Stimulated activated CD8-positive, alpha-beta memory T cell treated with anti-CD3 and anti-CD28 coated beads, Interleukin-12 subunit alpha, Interleukin-12 subunit beta, amount 100 ng/mL, for 1 hour (primary cell): ENCODE measurements around the gene MAP3K4.
"Not testable (repeated sequence)": the region's sequence is repeated elsewhere in the genome, so short reads cannot be mapped to it uniquely, and the experiment has no call there.

ENCODE experiments used
- DNase-seq: peaks from one replicate; pipeline ENCODE4 v3.0.0-alpha.2; 2020; ENCODE audit warnings: low read depth

MAP3K4 gene

GRCh38 chr6:161088676-161089328 lies 97.2 kb downstream of the MAP3K4 start:
- no peak for DNase-seq

DNA sequence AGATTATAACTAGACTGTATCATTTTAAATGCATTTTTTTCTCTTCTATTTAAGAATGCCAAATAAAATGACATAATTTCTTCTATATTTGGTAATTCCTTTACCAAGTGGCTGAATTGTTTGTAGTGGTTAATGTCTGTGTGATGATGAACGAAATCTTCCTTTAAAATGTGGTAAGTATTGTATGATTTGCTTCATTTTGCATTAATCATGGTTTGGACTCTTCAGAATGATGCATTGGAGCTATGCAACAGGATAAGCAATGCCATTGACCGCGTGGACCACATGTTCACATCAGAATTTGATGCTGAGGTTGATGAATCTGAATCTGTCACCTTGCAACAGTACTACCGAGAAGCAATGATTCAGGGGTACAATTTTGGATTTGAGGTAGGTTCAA lies 99.6 kb downstream of the MAP3K4 start:
- no peak for DNase-seq

DNA sequence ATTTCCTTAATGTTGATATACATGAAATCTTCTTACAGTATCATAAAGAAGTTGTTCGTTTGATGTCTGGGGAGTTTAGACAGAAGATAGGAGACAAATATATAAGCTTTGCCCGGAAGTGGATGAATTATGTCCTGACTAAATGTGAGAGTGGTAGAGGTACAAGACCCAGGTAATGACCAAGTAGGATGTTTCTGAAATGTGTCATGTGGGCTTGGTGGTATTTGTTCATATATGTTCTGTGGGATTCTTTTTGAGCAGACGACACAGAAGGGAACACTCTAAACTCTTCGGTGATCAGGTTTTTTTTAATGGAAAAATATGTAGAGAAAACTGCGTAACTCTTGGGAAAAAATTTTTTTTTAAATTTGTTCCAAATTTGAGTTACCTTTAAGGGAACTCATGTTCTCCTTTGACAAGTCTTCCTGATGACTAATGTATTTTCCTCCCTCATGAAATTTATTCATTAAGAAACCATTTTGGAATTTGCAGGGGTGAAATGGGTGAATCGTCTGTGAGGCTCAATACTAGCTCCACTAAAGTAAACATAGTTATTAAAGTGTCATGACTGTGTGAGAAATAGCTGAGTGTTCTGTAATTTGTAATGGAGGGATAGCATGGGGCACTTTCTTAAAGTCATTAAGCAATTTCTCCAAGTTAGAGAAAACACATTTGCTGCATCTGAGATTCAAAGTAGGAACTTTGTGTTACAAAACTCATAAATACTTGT lies 100.6 kb downstream of the MAP3K4 start:
- DNase-seq, result no peak

DNA sequence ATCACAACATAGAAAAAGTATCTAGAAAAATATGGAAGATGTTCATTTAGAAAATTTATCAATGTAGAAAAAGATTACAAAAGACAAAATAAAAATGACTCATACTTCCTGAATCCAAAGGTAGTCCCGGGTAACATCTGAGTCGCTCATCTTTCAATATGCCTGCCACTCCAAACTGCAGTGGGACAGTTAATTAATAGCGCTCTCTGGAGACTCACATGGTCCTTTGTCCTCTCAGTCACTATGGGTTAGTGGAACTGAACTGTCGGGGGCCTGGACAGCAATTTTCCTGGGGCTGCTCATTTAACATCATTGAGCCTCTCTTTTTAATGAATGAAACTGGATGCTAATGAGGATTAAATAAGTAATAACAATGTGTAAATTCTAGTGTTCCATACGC lies 103.4 kb downstream of the MAP3K4 start:
- no peak for DNase-seq

GRCh38 chr6:161095916-161096315 lies 104.3 kb downstream of the MAP3K4 start:
- no peak for DNase-seq

- no peak for DNase-seq
Observed at GRCh38 chr6:161100072-161100471, 108.5 kb downstream of the MAP3K4 start.

DNA sequence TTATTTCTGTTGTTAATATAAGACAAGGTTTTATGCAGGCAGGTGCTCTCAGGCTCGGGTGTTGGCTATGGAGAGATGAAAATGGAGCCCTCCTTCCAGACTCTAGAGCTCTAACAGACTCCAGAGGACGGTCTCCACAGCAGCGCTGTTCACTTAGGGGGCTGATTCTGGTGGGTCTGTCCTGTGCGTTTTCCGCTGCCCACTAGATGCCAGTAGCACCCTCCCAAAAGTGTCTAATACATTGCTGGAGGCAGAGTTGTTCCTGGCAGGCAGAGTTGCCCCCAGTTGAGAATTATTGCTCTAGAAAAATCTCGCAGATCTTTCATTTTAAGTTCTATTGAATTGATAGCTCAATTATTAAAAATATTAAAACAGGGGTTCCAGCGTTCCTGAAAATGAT lies 109.9 kb downstream of the MAP3K4 start:
- no peak for DNase-seq

DNA sequence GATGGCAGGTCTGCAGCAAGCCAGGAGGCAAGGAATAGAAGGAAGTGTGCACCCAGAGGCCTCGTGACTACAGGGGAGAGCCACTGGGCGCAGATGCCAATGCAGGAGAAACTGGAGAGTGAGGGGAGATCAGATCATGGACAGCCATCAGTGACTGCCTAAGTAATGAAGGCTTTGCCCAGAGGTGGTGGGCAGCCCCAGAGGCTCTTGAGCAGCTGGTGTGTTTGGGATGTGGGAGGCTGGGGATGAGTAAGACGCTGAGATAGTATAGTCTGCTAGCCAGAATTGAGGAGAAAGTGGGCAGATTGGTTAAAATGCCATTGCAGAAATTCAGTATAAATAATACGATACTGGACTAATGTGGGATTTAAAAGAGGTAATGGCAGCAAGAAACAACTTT lies 111.9 kb downstream of the MAP3K4 start:
- DNase-seq, result no peak

- DNase-seq, result no peak
Observed at GRCh38 chr6:161104966-161105365, 113.4 kb downstream of the MAP3K4 start.

DNA sequence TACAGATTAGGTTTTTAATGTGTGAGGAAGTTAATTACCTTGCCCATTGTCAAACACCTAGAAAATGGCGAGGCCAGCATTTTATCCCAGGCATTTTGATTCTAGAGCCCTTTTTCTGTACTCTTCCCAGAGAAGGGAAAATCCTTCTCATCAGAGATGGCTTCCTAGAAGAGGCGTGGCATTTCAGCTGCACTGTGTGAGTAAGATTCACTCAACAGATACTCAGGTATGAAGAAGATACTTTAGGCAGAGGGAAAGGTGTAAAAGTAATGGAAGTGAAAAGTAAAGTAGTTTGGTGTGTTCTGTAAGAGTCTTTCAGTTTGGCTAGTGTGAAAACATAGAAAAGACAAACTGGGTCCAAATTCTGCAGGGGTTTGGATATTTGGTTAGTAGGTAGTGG lies 113.8 kb downstream of the MAP3K4 start:
- DNase-seq, result no peak

GRCh38 chr6:161107779-161108730 lies 116.5 kb downstream of the MAP3K4 start:
- no peak for DNase-seq

DNA sequence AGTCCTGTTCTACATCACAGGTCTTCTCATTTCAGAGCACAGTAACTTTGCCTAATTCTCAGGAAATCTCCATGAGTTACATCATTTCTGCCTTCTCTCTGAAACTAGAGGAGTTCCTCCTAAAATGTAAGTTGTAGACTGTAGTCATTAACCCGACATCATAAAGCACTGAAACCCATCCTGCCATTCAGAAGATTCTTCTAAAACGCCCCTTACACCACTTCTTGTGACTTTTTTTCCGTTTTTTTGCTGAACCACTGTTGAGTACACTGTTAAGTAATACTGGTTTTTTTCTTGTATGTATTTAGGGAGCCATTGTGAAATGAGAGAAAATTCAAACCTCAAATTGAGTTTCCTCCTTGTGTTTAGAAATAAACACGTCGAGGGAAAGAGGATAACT lies 117.3 kb downstream of the MAP3K4 start:
- DNase-seq, result no peak

DNA sequence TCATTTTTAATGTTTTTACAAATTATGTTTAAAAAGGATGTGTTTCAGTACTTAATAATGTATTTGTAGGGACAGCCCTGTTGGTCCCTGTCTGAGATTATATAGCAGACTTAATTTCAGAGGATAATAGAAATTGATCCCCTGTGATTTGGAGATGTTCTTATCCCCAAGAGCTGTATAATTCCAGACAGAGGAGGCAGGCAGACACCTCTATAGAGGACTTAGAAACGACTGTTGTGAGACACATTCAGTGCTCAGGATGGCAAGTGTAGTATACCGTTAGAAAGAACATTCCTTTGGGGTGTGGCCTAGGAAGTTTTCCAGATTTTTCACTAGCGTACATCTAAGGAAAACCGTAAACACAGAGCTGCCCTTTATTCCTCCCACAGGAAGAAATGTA lies 117.8 kb downstream of the MAP3K4 start:
- DNase-seq, result no peak

- DNase-seq, result no peak
Observed at GRCh38 chr6:161110028-161110779, 118.6 kb downstream of the MAP3K4 start.

- no peak for DNase-seq
Observed at GRCh38 chr6:161111261-161111660, 119.7 kb downstream of the MAP3K4 start.

DNA sequence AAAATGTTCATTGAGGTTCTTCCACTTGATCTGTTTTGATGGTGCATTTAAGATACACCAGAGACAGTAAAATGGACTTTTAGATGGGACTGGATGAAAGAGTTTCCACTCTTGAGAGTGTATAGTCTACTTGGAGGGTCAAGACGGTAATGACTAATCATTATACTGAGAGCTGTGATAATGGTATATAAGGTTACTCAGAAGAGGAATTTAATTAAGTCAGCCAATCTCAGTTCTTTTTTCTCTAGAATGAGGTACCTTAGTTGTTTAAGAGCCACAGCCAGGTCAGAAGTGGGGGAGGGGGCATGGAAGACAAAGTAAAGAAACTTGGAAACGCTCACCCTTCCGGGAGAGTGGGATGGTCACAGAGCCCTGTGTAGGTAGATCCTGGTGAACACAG lies 123.9 kb downstream of the MAP3K4 start:
- DNase-seq, result no peak

DNA sequence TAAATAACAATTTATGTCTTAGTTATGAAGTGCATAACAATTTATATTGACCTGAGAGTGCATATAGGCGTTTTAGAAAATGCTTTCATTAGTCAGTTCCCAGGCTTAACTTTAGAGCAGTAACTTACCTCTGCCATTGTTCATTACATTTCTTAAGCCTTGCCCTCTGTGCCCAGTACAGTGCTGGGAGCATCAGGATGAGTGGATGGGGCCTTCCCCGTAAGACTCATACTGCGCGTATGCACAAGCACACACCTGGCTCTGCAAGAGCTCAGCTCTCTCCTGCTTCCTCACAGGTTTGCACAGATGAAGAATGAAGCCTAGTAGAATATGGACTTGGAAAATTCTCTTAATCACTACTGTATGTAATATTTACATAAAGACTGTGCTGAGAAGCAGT lies 125.0 kb downstream of the MAP3K4 start:
- no peak for DNase-seq

- DNase-seq, result no peak
Observed at GRCh38 chr6:161117308-161117707, 125.7 kb downstream of the MAP3K4 start.

- no peak for DNase-seq
Observed at GRCh38 chr6:161117942-161118341, 126.4 kb downstream of the MAP3K4 start.

DNA sequence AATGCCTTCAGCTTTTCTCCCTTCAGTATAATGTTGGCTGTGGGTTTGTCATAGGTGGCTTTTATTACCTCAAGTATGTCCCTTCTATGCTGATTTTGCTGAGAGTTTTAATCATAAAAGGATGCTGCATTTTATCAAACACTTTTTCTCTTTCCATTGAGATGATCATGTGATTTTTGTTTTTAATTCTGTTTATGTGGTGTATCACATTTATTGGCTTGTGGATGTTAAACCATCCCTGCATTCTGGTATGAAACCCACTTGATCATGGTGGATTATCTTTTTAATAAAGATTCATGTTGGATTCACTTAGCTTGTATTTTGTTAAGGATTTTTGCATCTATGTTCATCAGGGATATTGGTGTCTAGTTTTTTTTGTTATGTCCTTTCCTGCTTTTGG lies 131.8 kb downstream of the MAP3K4 start:
- DNase-seq, result not testable (repeated sequence)

DNA sequence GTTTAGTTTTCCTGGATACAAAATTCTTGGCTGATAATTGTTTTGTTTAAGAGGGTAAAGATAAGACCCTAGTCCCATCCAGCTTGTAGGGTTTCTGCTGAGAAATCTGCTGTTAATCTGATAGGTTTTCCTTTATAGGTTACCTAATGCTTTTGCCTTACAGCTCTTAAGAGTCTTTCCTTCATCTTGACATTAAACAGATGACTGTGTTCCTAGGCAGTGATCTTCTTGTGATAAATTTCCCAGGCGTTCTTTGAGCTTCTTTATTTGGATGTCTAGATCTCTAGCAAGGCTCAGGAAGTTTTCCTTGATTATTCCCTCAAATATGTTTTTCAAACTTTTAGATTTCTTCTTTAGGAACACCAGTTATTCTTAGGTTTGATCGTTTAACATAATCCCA lies 134.0 kb downstream of the MAP3K4 start:
- no peak for DNase-seq
